ENCODE measurements around the gene ELMO2.

GRCh38 chr20:46399401-46399800 lies 7.0 kb downstream of the ELMO2 start:
- TF ChIP-seq YY1 (IDR thresholded peaks at IDR 0.05; ENCODE audit: insufficient read depth, insufficient read length): no peak
- no peak for TF ChIP-seq ZNF274 (IDR thresholded peaks at IDR 0.05; ENCODE audit: low read depth, low read length)
